ENCODE data around the gene ZNF467.

- TF ChIP-seq POLR2A (IDR thresholded peaks at IDR 0.05; ENCODE audit: extremely low read depth, insufficient read length) = no peak
- TF ChIP-seq MAX (IDR thresholded peaks at IDR 0.05; ENCODE audit: low read depth, low read length) = no peak
- TF ChIP-seq CTCF (IDR thresholded peaks at IDR 0.05; ENCODE audit: low read depth, low read length) = no peak
- TF ChIP-seq MYC (IDR thresholded peaks at IDR 0.05; ENCODE audit: low read depth, low read length) = no peak
These were observed 45.4 kb downstream of the ZNF467 start for GRCh38 chr7:149727899-149728476.
